ENCODE results near the gene MUCL3. TPM values are rescaled to one million over a fixed set of nuclear protein-coding genes. Genes with fewer than 3 reads are reported as not detected.
A peak's percentile ranks its signal among the peaks of the same experiment; 100 is the strongest.

Gene MUCL3
- total RNA-seq, 1 donor from 2014 or later, result 3.5 TPM

DNA sequence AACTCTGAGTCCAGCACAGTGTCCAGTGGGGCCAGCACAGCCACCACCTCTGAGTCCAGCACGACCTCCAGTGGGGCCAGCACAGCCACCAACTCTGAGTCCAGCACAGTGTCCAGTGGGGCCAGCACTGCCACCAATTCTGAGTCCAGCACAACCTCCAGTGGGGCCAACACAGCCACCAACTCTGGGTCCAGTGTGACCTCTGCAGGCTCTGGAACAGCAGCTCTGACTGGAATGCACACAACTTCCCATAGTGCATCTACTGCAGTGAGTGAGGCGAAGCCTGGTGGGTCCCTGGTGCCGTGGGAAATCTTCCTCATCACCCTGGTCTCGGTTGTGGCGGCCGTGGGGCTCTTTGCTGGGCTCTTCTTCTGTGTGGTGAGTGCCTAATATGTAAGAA is 46.5 kb downstream of the MUCL3 start:
- TF ChIP-seq, protein P1, sequence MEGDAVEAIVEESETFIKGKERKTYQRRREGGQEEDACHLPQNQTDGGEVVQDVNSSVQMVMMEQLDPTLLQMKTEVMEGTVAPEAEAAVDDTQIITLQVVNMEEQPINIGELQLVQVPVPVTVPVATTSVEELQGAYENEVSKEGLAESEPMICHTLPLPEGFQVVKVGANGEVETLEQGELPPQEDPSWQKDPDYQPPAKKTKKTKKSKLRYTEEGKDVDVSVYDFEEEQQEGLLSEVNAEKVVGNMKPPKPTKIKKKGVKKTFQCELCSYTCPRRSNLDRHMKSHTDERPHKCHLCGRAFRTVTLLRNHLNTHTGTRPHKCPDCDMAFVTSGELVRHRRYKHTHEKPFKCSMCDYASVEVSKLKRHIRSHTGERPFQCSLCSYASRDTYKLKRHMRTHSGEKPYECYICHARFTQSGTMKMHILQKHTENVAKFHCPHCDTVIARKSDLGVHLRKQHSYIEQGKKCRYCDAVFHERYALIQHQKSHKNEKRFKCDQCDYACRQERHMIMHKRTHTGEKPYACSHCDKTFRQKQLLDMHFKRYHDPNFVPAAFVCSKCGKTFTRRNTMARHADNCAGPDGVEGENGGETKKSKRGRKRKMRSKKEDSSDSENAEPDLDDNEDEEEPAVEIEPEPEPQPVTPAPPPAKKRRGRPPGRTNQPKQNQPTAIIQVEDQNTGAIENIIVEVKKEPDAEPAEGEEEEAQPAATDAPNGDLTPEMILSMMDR (conservative IDR thresholded peaks at IDR 0.05), result no peak
- no peak overlapping the region for H3K27ac Mint-ChIP-seq
- peaks cover 13% of the 10 kb centered on the region for H3K4me1 Mint-ChIP-seq (ENCODE audit: unreplicated experiment)
- H3K4me3 Mint-ChIP-seq, result no peak overlapping the region
- H3K27me3 Mint-ChIP-seq, result peaks cover 2% of the 10 kb centered on the region
- H3K9me3 Mint-ChIP-seq, result no peaks in the 10 kb centered on the region
- no peaks in the 10 kb centered on the region for H3K36me3 Mint-ChIP-seq
- no peak for DNase-seq (ENCODE audit: extremely low spot score, unreplicated experiment)

GRCh38 chr6:30988209-30988825 is 47.5 kb downstream of the MUCL3 start:
- Mint-ChIP-seq H3K4me3 (no peak overlapping the region), H3K27ac (no peak overlapping the region), H3K9me3 (no peaks in the 10 kb centered on the region), H3K36me3 (no peaks in the 10 kb centered on the region), H3K4me1 (ENCODE audit: unreplicated experiment) (peaks cover 3% of the 10 kb centered on the region), H3K27me3 (peaks cover 2% of the 10 kb centered on the region)
- TF ChIP-seq, protein P1 (conservative IDR thresholded peaks at IDR 0.05), result no peak
- DNase-seq (ENCODE audit: extremely low spot score, unreplicated experiment), result no peak

DNA sequence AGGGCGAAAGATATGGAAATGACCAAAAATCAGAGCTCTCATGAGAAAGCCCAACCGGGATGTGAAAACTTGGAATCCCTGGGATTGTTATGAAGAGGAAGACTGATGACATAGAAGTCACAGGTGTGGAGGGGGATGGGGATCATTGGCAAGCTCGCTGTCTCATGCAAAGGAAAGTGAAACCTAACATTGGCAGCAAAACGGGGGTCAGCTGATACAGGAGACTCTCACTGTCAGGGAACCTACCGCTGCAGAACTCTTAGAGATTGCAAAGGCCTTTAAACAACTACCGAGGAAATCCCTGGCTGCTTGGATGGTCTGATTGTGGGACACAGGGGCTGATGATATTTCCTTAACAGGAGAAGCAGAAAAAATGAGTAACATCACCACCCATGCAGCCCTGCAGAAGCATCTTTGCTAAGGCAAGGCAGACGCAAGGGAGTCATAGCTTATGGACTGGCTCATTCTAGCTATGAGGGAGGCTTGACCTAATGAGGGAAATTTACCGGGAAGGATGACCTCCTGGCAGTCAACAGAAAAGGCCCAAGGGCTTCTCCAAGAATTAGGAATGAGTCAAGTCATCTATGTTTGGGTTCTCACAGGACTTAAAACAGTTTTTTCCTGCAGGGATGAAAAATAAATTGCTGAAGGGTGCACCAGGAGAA is 49.8 kb downstream of the MUCL3 start:
- H3K27ac Mint-ChIP-seq, result peak overlapping the region; percentile 5
- H3K27me3 Mint-ChIP-seq, result no peaks in the 10 kb centered on the region
- H3K4me3 Mint-ChIP-seq, result no peak overlapping the region
- no peak for DNase-seq (ENCODE audit: extremely low spot score, unreplicated experiment)
- H3K9me3 Mint-ChIP-seq, result no peaks in the 10 kb centered on the region
- TF ChIP-seq, protein P1 (conservative IDR thresholded peaks at IDR 0.05), result no peak
- no peaks in the 10 kb centered on the region for H3K36me3 Mint-ChIP-seq
- H3K4me1 Mint-ChIP-seq (ENCODE audit: unreplicated experiment), result no peaks in the 10 kb centered on the region

GRCh38 chr6:30991891-30992290 is 51.1 kb downstream of the MUCL3 start:
- no peaks in the 10 kb centered on the region for H3K9me3 Mint-ChIP-seq
- TF ChIP-seq, protein P1 (conservative IDR thresholded peaks at IDR 0.05), result no peak
- H3K27me3 Mint-ChIP-seq, result no peaks in the 10 kb centered on the region

DNA sequence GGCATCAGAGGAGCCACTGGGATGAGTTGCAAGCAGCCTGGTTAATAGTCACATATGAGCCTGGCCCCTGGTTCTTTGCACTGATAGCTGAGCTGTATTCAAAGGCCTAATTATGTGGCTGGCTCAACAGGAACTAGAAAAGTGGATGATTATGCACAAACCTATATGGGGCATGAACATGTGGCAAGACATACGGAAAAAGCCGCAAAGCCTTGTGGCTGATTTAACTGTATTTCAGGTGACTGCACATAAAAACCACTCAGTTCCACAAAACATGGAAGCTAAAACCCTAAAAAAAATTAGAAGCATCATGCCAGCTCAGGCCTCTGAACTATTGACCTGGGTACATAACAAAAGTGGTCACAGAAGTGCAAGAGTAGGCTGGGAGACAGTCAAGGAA is 56.5 kb downstream of the MUCL3 start:
- Mint-ChIP-seq H3K27ac (no peak overlapping the region), H3K4me1 (ENCODE audit: unreplicated experiment) (no peaks in the 10 kb centered on the region), H3K27me3 (no peaks in the 10 kb centered on the region), H3K36me3 (no peaks in the 10 kb centered on the region), H3K9me3 (no peaks in the 10 kb centered on the region), H3K4me3 (no peak overlapping the region)
- DNase-seq (ENCODE audit: extremely low spot score, unreplicated experiment), result no peak
- TF ChIP-seq, protein P1 (conservative IDR thresholded peaks at IDR 0.05), result no peak

More at GRCh38 chr6:30991891-30992290, 51.1 kb downstream of the MUCL3 start:
- no peaks in the 10 kb centered on the region for H3K36me3 Mint-ChIP-seq
- no peak for DNase-seq (ENCODE audit: extremely low spot score, unreplicated experiment)
- H3K4me3 Mint-ChIP-seq, result no peak overlapping the region
- H3K27ac Mint-ChIP-seq, result no peak overlapping the region
- no peaks in the 10 kb centered on the region for H3K4me1 Mint-ChIP-seq (ENCODE audit: unreplicated experiment)
